Measurements from ENCODE around the gene HPDL. TPM values are rescaled to one million over a fixed set of nuclear protein-coding genes. Genes with fewer than 3 reads are reported as not detected.
"Not testable (repeated sequence)": the region's sequence is repeated elsewhere in the genome, so short reads cannot be mapped to it uniquely, and the experiment has no call there.

Gene HPDL
- total and polyA plus RNA-seq, 2 of the 4 experiments (the other 2 are of a cell fraction), result 0.54 to 1.1 TPM

- ATAC-seq (ENCODE audit: low read depth); H2BK20ac ChIP-seq (ENCODE audit: low read depth, low read length); H3K36me3 ChIP-seq (ENCODE audit: control insufficient read depth, insufficient read depth, low read length); H4K5ac ChIP-seq (ENCODE audit: low read depth, low read length); H3K4me1 ChIP-seq (ENCODE audit: control insufficient read depth, insufficient read depth, low read length); CTCF ChIA-PET; H4K8ac ChIP-seq (ENCODE audit: low read depth in 2 of 2, low read length in 2 of 2); H3K27me3 ChIP-seq (ENCODE audit: control insufficient read depth, insufficient read depth, low read length); H4K91ac ChIP-seq (ENCODE audit: insufficient read depth, low read depth, low read length); H3K4me3 ChIP-seq (ENCODE audit: insufficient read depth, low read depth, low read length); H3K27ac ChIP-seq (ENCODE audit: insufficient read depth, low read length); H3K9ac ChIP-seq (ENCODE audit: low read depth, low read length); POLR2A ChIA-PET (ENCODE audit: unreplicated experiment); H3K23ac ChIP-seq (ENCODE audit: low read depth, low read length); H2BK15ac ChIP-seq (ENCODE audit: low read depth, low read length); H3K56ac ChIP-seq (ENCODE audit: extremely low read depth, insufficient read depth, low read length); H2AK9ac ChIP-seq (replicated peaks; ENCODE audit: low read depth, low read length, poor library complexity); H3K79me1 ChIP-seq (ENCODE audit: low read depth in 1 of 2, low read length in 2 of 2); BruUV-seq (replicated peaks); H3K4me2 ChIP-seq (ENCODE audit: low read depth, low read length); H2AFZ ChIP-seq (replicated peaks; ENCODE audit: low read length, poor library complexity); H3K18ac ChIP-seq (ENCODE audit: low read depth, low read length); H3K9me3 ChIP-seq (ENCODE audit: control insufficient read depth, insufficient read depth, low read length); intact Hi-C loops (cut with micrococcal nuclease); in situ Hi-C loops (cut with MboI; ENCODE audit: low sequenced_read_pairs); dilution Hi-C loops (cut with HindIII; ENCODE audit: low sequenced_read_pairs, unreplicated experiment); DNase-seq; H3K14ac ChIP-seq (replicated peaks; ENCODE audit: low read depth, low read length); H2AK5ac ChIP-seq (ENCODE audit: low read depth, low read length); H2BK5ac ChIP-seq (ENCODE audit: low read depth, low read length, poor library complexity, severe bottlenecking); H3K4ac ChIP-seq (ENCODE audit: low read depth, low read length); H2BK120ac ChIP-seq (ENCODE audit: low read depth, low read length); H4K20me1 ChIP-seq (ENCODE audit: insufficient read depth, low read length); H3K9me1 ChIP-seq (ENCODE audit: insufficient read depth, low read length): not testable (repeated sequence)
- no CpG with 5 or more reads among the region's 3 CpGs for whole genome bisulfite sequencing, 2 experiments (ENCODE audit: extremely low coverage in 2 of 2, insufficient read length in 1 of 2)
Observed at GRCh38 chr1:45286521-45286920, 40.2 kb upstream of the HPDL start.

GRCh38 chr1:45291002-45291401, 35.7 kb upstream of the HPDL start:
- DNase-seq; H2BK20ac ChIP-seq (ENCODE audit: low read depth, low read length); H3K79me1 ChIP-seq (ENCODE audit: low read depth in 1 of 2, low read length in 2 of 2); H2AK9ac ChIP-seq (replicated peaks; ENCODE audit: low read depth, low read length, poor library complexity); H4K5ac ChIP-seq (ENCODE audit: low read depth, low read length); H3K9me1 ChIP-seq (ENCODE audit: insufficient read depth, low read length); H4K91ac ChIP-seq (ENCODE audit: insufficient read depth, low read depth, low read length); H2BK15ac ChIP-seq (ENCODE audit: low read depth, low read length); H4K20me1 ChIP-seq (ENCODE audit: insufficient read depth, low read length); H3K23ac ChIP-seq (ENCODE audit: low read depth, low read length); H3K27me3 ChIP-seq (ENCODE audit: control insufficient read depth, insufficient read depth, low read length); H3K27ac ChIP-seq (ENCODE audit: insufficient read depth, low read length); ATAC-seq (ENCODE audit: low read depth); BruUV-seq (replicated peaks); H3K4ac ChIP-seq (ENCODE audit: low read depth, low read length); H2BK5ac ChIP-seq (ENCODE audit: low read depth, low read length, poor library complexity, severe bottlenecking); H3K9ac ChIP-seq (ENCODE audit: low read depth, low read length); H3K14ac ChIP-seq (replicated peaks; ENCODE audit: low read depth, low read length); POLR2A ChIA-PET (ENCODE audit: unreplicated experiment); H2AK5ac ChIP-seq (ENCODE audit: low read depth, low read length); H3K9me3 ChIP-seq (ENCODE audit: control insufficient read depth, insufficient read depth, low read length); H2AFZ ChIP-seq (replicated peaks; ENCODE audit: low read length, poor library complexity); in situ Hi-C loops (cut with MboI; ENCODE audit: low sequenced_read_pairs); dilution Hi-C loops (cut with HindIII; ENCODE audit: low sequenced_read_pairs, unreplicated experiment); H3K4me2 ChIP-seq (ENCODE audit: low read depth, low read length); H3K36me3 ChIP-seq (ENCODE audit: control insufficient read depth, insufficient read depth, low read length); H3K56ac ChIP-seq (ENCODE audit: extremely low read depth, insufficient read depth, low read length); H3K4me3 ChIP-seq (ENCODE audit: insufficient read depth, low read depth, low read length); H2BK120ac ChIP-seq (ENCODE audit: low read depth, low read length); H4K8ac ChIP-seq (ENCODE audit: low read depth in 2 of 2, low read length in 2 of 2); H3K18ac ChIP-seq (ENCODE audit: low read depth, low read length); H3K4me1 ChIP-seq (ENCODE audit: control insufficient read depth, insufficient read depth, low read length): not testable (repeated sequence)
- WGBS, 2 experiments (ENCODE audit: extremely low coverage in 2 of 2, insufficient read length in 1 of 2), result no CpG with 5 or more reads among the region's 6 CpGs
- intact Hi-C loops (cut with micrococcal nuclease), result loop anchor here (5.0 kb wide), 1 partner anchor 254 kb away; no protein-coding TSS in a partner anchor
- CTCF ChIA-PET, result interaction anchor here (1.7 kb wide), 1 partner anchor 9 kb away, joined by 7 read pairs; no protein-coding TSS in a partner anchor

All from IMR-90 (cell line).